DOHH2 (cell line): ENCODE results near the gene KITLG.

Experiments used
- H3F3A ChIP-seq: fragments of 200-600 bp; sonication (generic), shearing (Covaris generic); 2 replicates; pipeline ENCODE4 v1.6.0; 2016; ENCODE audit warnings: antibody characterized with exemption, mild to moderate bottlenecking; ENCODE audit not compliant: control insufficient read depth, insufficient read depth
- H3K27ac ChIP-seq: fragments of 200-600 bp; sonication (generic); 2 replicates; pipeline ENCODE4 v1.5.1; 2014; ENCODE audit warnings: low read depth, mild to moderate bottlenecking, low read length, moderate library complexity
- H3K27me3 ChIP-seq: fragments of 200-600 bp; sonication (generic); 2 replicates; pipeline ENCODE4 v1.6.1; 2014; ENCODE audit warnings: mild to moderate bottlenecking, low read length, mixed read lengths; ENCODE audit not compliant: control insufficient read depth
- H3K36me3 ChIP-seq: fragments of 200-600 bp; sonication (generic); 2 replicates; pipeline ENCODE4 v1.6.1; 2014; ENCODE audit warnings: mild to moderate bottlenecking, low read length, moderate library complexity, mixed read lengths; ENCODE audit not compliant: control insufficient read depth
- H3K4me1 ChIP-seq: fragments of 200-600 bp; sonication (generic); 2 replicates; pipeline ENCODE4 v1.6.1; 2014; ENCODE audit warnings: mild to moderate bottlenecking, low read length, mixed read lengths; ENCODE audit not compliant: control insufficient read depth
- H3K4me2 ChIP-seq: fragments of 200-600 bp; sonication (generic); 2 replicates; pipeline ENCODE4 v1.6.0; 2014; ENCODE audit warnings: mild to moderate bottlenecking, low read length, moderate library complexity
- H3K4me3 ChIP-seq: fragments of 200-600 bp; sonication (generic); 2 replicates; pipeline ENCODE4 v1.5.1; 2014; ENCODE audit warnings: mild to moderate bottlenecking, low read length, mixed read lengths
- H3K79me2 ChIP-seq: fragments of 200-600 bp; sonication (generic); 2 replicates; pipeline ENCODE4 v1.6.1; 2014; ENCODE audit warnings: mild to moderate bottlenecking, low read length, mixed read lengths; ENCODE audit not compliant: control insufficient read depth
- H3K9me2 ChIP-seq: fragments of 200-600 bp; sonication (generic); replicated peaks from 2 replicates; pipeline ENCODE4 v1.6.1; 2014; ENCODE audit warnings: mild to moderate bottlenecking, low read length, mixed read lengths; ENCODE audit not compliant: control insufficient read depth
- H3K9me3 ChIP-seq: fragments of 200-600 bp; sonication (generic); 2 replicates; pipeline ENCODE4 v1.6.1; 2014; ENCODE audit warnings: antibody characterized with exemption, low read length, mixed read lengths; ENCODE audit not compliant: control insufficient read depth, insufficient read depth
- H4K20me1 ChIP-seq: fragments of 200-600 bp; sonication (generic); 2 replicates; pipeline ENCODE4 v1.6.0; 2014; ENCODE audit warnings: low read depth, mild to moderate bottlenecking, antibody characterized with exemption, low read length, moderate library complexity; ENCODE audit not compliant: control insufficient read depth, insufficient read depth
- CTCF ChIP-seq: fragments of 200-600 bp; sonication (generic); IDR thresholded peaks from one replicate; pipeline ENCODE4 v1.5.1; 2014; ENCODE audit warnings: antibody characterized with exemption, mild to moderate bottlenecking, low read depth, low read length; ENCODE audit not compliant: poor library complexity, severe bottlenecking
- EZH2phosphoT487 ChIP-seq: fragments of 200-600 bp; sonication (generic); IDR thresholded peaks from 2 replicates; pipeline ENCODE4 v1.6.1; 2017; ENCODE audit warnings: borderline replicate concordance, mild to moderate bottlenecking, antibody characterized with exemption, low read length, moderate library complexity, mixed read lengths

KITLG gene

DNA sequence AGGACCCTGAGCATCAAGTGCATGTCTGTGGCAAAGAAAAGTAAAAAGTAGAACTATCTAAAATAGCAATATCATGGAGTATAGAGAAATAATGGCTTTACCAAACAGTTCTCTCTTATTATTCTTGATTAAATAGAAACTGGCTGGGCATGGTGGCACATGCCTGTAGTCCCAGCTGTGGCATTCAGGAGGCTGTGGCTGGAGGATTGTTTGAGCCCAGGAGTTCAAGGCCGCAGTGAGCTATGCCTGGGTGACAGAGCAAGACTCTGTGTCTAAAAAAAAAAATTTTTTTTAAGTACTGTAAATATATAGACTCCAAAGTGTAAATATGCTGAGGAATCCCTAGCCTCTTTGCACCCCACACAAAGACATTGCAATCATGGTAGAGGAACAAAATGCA lies 121.9 kb downstream of the KITLG start:
- Histone ChIP-seq H3K4me1 (no peaks in the 10 kb centered on the region), H3K79me2 (no peaks in the 10 kb centered on the region), H3K4me3 (no peak overlapping the region), H3K9me2 (no peaks in the 10 kb centered on the region), H3K36me3 (no peaks in the 10 kb centered on the region), H3K4me2 (no peak overlapping the region), H3K9me3 (no peaks in the 10 kb centered on the region), H3K27me3 (no peaks in the 10 kb centered on the region), H3K27ac (no peak overlapping the region), H4K20me1 (no peaks in the 10 kb centered on the region), H3F3A (no peaks in the 10 kb centered on the region)
- TF ChIP-seq CTCF (no peak), EZH2phosphoT487 (no peak)

DNA sequence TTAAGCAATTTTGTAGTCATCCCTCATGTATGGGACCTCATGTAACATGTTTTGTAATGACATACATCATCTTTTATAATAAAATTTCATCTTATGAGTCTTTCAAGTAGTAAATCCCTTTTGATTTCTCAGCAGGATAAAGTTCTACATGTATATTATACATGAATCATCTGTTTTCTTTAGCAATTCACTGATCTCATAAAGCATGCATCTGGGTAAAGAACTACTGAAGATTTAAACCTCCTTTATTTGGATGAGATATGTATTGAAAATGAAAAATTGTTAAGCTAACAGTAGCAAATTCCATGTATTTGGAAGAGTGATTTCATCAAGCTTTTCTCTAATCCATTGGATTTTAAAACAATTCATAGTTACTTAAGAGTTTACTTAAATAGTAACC lies 126.9 kb downstream of the KITLG start:
- TF ChIP-seq EZH2phosphoT487 (no peak), CTCF (no peak)
- H3K4me3 ChIP-seq: no peak overlapping the region
- no peaks in the 10 kb centered on the region for H3F3A ChIP-seq
- H3K9me3 ChIP-seq: no peaks in the 10 kb centered on the region
- no peaks in the 10 kb centered on the region for H3K79me2 ChIP-seq
- no peak overlapping the region for H3K27ac ChIP-seq
- no peaks in the 10 kb centered on the region for H3K27me3 ChIP-seq
- H3K4me2 ChIP-seq: no peak overlapping the region
- no peaks in the 10 kb centered on the region for H3K4me1 ChIP-seq
- no peaks in the 10 kb centered on the region for H4K20me1 ChIP-seq
- H3K36me3 ChIP-seq: no peaks in the 10 kb centered on the region
- no peaks in the 10 kb centered on the region for H3K9me2 ChIP-seq

DNA sequence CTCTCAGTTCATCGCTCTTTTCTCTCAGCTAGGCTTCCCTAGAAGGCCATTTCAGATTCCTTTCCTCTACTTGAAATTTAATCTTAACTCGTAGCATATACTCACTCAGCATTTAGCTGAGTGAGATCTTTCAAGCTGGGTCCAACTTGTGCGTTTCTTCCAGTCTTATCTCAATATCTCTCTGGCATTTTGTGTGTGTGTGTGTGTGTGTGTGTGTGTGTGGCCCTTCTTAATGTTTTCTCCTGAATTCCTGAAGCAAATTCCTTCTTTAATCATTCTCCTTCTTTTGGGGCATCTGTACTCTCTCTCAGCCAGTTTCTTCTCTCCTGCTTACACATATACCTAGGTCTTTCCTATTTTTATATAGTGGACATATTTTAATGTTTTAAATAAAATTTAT lies 129.1 kb downstream of the KITLG start:
- no peaks in the 10 kb centered on the region for H3K27me3 ChIP-seq
- no peaks in the 10 kb centered on the region for H4K20me1 ChIP-seq
- no peak overlapping the region for H3K27ac ChIP-seq
- H3K9me2 ChIP-seq: no peaks in the 10 kb centered on the region
- no peak for TF ChIP-seq CTCF
- no peak for TF ChIP-seq EZH2phosphoT487
- H3F3A ChIP-seq: no peaks in the 10 kb centered on the region
- H3K36me3 ChIP-seq: no peaks in the 10 kb centered on the region
- H3K79me2 ChIP-seq: no peaks in the 10 kb centered on the region
- H3K4me2 ChIP-seq: no peak overlapping the region
- no peak overlapping the region for H3K4me3 ChIP-seq
- H3K9me3 ChIP-seq: no peaks in the 10 kb centered on the region
- no peaks in the 10 kb centered on the region for H3K4me1 ChIP-seq

DNA sequence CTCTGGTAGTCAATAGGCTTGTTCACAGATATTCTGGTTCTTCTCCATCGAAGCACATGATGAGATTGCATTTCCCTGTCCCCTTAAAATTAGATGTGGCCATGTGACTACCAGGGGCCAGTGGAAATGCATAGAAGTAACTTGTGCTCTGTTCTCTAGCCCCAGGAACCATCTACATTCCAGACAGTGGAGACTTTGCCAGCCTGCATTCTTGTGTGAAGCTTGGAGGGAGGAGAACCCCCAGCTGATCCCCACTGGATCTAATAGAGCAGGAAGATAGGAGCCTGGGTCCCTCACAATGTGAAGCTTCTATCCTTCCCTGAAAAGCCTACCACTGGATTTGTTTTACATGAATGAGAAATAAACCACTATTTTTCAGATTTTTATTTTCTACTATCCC lies 130.1 kb downstream of the KITLG start:
- TF ChIP-seq CTCF: no peak
- TF ChIP-seq EZH2phosphoT487: no peak
- no peaks in the 10 kb centered on the region for H3K9me3 ChIP-seq

More for the DNA sequence above, 130.1 kb downstream of the KITLG start:
- Histone ChIP-seq H3K36me3 (no peaks in the 10 kb centered on the region), H4K20me1 (no peaks in the 10 kb centered on the region), H3K4me3 (no peak overlapping the region), H3F3A (no peaks in the 10 kb centered on the region), H3K27ac (no peak overlapping the region), H3K79me2 (no peaks in the 10 kb centered on the region), H3K4me1 (no peaks in the 10 kb centered on the region), H3K4me2 (no peak overlapping the region), H3K9me2 (no peaks in the 10 kb centered on the region), H3K27me3 (no peaks in the 10 kb centered on the region)
